ENCODE data around the gene SOX21.

The SOX21 gene

DNA sequence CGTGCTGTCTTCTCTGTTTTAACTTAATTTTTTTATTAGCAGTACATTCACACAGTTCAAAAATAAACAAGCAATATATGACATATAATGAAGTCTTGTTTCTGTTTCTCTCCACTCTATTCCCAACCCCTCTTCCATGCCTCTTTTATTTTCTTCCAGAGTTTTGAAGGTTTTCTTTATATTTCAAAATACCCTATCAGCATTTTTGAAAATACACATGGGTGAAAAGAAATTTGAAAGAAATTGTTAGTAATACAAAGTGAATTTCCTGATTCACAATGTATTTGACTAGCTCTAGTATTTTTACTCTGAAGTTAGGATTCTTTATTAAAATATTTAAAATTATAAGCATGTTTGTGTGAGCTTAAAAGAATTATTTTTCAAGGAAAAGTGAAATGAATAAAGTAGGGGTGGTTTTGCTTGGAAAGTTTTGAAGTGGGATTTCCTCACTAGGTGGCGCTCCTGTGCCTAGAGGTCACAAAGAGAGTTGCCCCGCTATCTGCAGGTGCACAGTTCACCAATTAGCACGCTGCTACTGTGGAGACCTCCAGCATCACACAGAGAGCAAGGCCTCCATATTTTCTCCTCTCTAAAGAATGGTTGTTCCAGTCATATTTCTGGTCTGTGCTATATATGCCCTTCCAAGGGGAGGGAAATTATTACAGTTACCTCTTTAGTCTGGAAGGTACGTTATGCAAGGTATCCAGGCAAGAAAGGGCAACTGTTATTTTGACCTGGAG is 37.6 kb downstream of the SOX21 start:
- DNase-seq = peak; percentile 57

DNA sequence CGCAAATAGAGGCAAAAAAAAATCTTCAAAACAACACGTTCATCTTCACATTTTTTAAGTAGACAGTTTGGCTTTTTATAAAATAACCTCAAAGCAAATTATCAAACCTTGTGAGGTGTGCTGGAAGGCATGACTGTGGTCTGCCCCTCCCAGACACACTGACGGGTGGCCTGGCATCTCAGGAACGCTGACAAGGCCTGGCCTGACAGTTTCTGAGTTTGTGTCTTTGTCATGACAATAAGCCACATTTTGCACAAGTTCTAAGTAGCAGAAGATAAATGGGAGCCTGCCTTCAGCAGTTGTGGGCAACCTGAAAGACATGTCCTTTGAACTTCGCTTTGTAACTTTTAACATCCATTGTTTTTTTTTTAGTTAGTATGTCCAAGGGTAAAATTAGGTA is 38.5 kb downstream of the SOX21 start:
- no peak for DNase-seq

DNA sequence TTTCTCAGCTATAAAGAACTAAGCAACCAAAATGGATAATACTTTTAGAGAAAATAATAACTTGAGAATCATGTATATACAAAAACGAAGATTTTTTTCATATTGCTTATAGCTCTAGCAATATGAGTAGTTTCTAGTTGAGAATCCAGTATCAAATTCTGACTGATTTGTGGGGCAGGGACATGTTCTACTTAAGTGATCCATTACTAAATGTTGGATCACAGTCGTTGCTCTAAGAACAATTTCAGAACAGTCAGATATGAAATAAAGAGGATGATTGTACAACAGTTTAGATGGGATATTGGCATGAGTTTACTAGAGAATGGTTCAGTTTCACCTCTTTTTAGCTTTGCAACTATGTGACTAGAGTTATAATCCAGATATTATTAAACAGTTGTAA is 39.9 kb downstream of the SOX21 start:
- DNase-seq = no peak

DNA sequence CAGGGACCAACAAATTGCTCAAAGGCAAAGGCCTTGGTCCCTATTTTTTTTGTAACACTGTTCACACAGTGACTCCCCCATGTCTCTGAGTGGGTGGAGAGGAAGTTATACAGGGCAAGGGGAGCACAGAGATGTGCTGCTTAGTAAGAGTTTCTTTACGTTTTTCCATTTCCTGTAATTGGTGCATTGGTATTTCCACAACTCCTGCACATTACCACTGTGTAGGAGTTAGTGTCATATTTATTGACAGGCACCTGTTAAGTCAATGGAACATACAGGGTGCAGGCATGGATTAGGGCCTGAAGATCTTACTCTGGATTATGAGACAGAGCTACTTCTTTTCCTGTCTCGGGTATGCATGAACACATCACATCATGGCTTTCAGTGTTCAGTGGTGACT is 45.2 kb downstream of the SOX21 start:
- DNase-seq = no peak

DNA sequence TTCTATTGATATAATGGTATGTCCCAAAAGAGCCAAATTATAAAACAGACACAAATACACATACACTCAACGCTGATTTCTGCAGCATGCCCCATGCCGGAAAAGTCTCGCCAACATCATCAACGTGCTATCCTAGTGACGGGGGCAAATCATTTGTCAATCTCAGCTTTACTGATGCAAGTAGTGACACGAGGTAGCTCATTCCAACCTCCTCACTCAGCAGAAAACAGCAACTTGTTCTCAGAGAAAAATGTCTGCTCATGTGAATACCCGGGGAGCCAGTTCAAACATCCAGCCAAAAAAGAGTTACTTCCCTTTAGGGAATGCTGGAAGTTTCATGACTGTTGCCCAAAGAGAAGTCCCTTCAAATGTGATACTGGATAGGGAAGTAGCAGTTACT is 46.3 kb downstream of the SOX21 start:
- no peak for DNase-seq

DNA sequence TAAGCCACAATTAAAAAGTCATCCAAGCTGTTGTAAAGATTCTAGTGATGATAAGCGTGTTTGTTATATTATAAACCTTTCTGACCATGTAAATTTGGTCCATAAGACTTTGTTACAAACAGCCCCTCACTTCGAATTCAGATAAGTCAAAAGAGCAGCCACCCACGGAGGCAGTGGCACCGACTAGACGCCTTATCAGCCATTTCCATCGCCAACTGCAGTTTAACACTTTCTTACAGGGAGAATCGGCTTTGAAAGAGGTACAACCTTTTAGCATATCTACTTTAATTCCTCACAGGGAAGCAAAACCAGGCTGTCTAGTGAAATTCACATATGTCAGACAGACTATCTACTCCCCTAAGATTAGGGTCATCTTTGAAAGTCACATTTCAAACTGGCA is 47.5 kb downstream of the SOX21 start:
- DNase-seq = no peak

DNA sequence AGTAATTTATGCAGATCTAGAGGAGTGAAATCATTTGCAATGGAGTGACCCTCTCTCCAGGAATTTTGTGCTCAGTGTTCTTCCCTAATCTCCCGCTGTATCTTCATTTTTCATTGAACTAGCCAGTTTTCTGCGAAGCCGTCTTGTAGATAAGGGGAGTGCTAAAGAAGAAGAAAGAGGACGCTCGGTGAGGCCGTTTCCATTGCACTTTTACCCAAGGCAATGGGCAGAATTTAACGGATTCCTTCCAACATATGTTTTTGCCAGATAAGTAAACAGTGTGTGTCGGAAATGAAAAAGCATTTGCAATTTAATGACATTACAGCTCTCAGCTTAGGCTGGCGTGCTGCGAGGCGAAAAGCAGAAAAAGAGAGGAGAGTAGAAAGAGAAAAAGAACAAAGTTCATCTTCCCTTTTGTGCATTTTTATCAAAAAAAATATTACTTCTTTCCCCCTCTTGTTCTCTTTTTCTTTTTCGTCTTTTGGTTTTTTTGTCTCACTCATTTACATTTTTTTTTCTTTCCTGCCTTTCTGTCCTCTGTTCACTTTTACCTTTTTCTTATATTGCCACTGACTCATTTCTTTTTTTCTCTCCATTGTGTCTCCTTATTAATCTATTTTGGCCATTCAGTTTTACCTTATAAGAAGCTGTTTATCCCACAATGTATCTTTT is 49.9 kb downstream of the SOX21 start:
- no peak for DNase-seq

DNA sequence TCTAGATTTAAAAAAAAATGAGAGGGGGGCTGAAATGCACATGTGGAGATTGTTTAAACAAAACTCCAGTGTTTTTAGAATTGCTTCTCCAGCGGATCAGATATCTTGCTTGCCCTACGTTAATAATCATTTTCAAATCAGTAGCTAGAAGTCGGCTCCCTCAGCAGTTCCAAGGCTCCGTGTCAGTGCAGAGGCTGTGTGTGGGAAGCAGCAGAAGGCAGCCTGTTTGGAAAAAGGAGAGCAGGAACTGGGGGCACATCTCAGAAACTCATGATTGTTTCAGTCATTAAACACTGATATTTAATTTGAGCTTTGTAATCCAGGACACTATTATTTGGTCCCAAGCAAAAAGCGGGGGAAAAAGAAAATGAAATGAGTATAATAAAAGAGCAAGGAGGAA is 50.9 kb downstream of the SOX21 start:
- DNase-seq = no peak

DNA sequence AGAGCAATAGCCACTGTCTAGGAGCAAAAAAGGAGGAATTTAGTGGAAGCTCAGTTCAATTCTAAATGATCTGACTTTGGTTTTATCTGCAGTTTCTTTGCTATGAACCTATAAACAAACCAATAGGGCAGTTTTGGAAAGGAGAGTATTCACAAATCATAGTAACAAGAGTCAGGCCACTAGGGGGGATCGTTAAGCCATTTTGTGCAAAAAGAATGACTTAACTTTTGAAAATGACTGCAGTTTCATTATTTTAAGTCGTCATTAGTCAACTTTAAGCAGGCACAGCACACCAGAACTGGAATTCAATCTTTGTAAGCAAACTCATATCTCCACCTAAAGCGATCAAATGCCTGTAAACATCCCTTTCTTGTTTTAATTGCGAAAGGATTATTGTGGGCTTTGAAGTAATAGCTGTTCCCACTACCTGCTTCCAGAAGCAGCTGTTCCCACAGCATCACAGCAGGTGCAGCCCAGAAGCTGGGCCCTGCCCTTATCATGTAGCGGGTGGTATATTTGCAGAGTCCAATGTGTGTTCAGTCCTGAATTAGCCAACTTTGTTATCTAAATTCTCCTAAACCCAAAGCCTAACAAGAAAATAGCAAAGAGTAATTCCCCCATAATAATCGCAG is 51.5 kb downstream of the SOX21 start:
- DNase-seq = no peak
